Adrenal gland (tissue), 5 donors: ENCODE results near the gene SYT7.

Source experiments
- CTCF ChIP-seq, 6 experiments: fragments of 450-650 bp in 4 of 6; fragments of 200-600 bp in 2 of 6; sonication (generic) in 1 of 6; IDR thresholded peaks; 1 replicate in 5 of 6; 2 replicates in 1 of 6; pipeline versions ENCODE4 v1.5.1 to v1.8.0; 2016 to 2021; ENCODE audit warnings: antibody characterized with exemption in 6 of 6, mild to moderate bottlenecking in 2 of 6, moderate library complexity in 1 of 6
- POLR2A ChIP-seq, 2 donors: fragments of 450-650 bp; IDR thresholded peaks; one replicate each; pipeline ENCODE4 v1.6.1; 2017; ENCODE audit warnings: antibody characterized with exemption in 2 of 2, mild to moderate bottlenecking in 2 of 2, moderate library complexity in 1 of 2
- donor health status: DM: no; HTN: no; CAD: no.

GRCh38 chr11:61572913-61573312 is 8.0 kb downstream of the SYT7 start:
- TF ChIP-seq CTCF (IDR thresholded peaks at IDR 0.05) (no peak), POLR2A (IDR thresholded peaks at IDR 0.05) (no peak)
